H9 (cell line): ENCODE data around the gene CCIN. TPM values are rescaled to one million over a fixed set of nuclear protein-coding genes. Genes with fewer than 3 reads are reported as not detected.
A peak's percentile ranks its signal among the peaks of the same experiment; 100 is the strongest.

Experiments
- DNase-seq: peaks from one replicate; pipeline ENCODE4 v3.0.0-alpha.2; 2017
- H2AFZ ChIP-seq: one replicate; pipeline ENCODE4 v1.6.1; 2013; ENCODE audit warnings: mild to moderate bottlenecking, low read length, control low read depth, moderate library complexity
- H2AK5ac ChIP-seq: 2 replicates; pipeline ENCODE4 v1.6.1; 2013; ENCODE audit warnings: low read length, control low read depth, mixed read lengths; ENCODE audit not compliant: insufficient read length
- H2BK120ac ChIP-seq: one replicate; pipeline ENCODE4 v1.6.1; 2013; ENCODE audit warnings: low read depth, mild to moderate bottlenecking, low read length, control low read depth, inconsistent platforms; ENCODE audit not compliant: poor library complexity, severe bottlenecking
- H2BK12ac ChIP-seq: 2 replicates; pipeline ENCODE4 v1.6.1; 2013; ENCODE audit warnings: low read length, control low read depth, mixed read lengths, low read depth; ENCODE audit not compliant: insufficient read length
- H2BK15ac ChIP-seq: 2 replicates; pipeline ENCODE4 v1.6.1; 2013; ENCODE audit warnings: low read depth, low read length, control low read depth
- H2BK20ac ChIP-seq: one replicate; pipeline ENCODE4 v1.6.1; 2013; ENCODE audit warnings: low read depth, mild to moderate bottlenecking, low read length, control low read depth, inconsistent platforms; ENCODE audit not compliant: poor library complexity, severe bottlenecking
- H2BK5ac ChIP-seq: 2 replicates; pipeline ENCODE4 v1.6.1; 2013; ENCODE audit warnings: low read length, control low read depth, mixed read lengths; ENCODE audit not compliant: insufficient read length
- H3K14ac ChIP-seq: 2 replicates; pipeline ENCODE4 v1.6.1; 2013; ENCODE audit warnings: low read length, control low read depth; ENCODE audit not compliant: insufficient read depth
- H3K18ac ChIP-seq: 2 replicates; pipeline ENCODE4 v1.6.1; 2013; ENCODE audit warnings: low read depth, mild to moderate bottlenecking, mixed read lengths, low read length, control low read depth; ENCODE audit not compliant: insufficient read length
- H3K23ac ChIP-seq: 2 replicates; pipeline ENCODE4 v1.6.1; 2013; ENCODE audit warnings: low read length, control low read depth, mixed read lengths, low read depth; ENCODE audit not compliant: insufficient read length
- H3K23me2 ChIP-seq: 2 replicates; pipeline ENCODE4 v1.6.1; 2013; ENCODE audit warnings: low read depth, mild to moderate bottlenecking, mixed read lengths, low read length, control low read depth; ENCODE audit not compliant: insufficient read length, poor library complexity, severe bottlenecking
- H3K27ac ChIP-seq: 2 replicates; pipeline ENCODE4 v1.5.1; 2013; ENCODE audit warnings: low read length, control low read depth, mixed read lengths, low read depth; ENCODE audit not compliant: insufficient read length
- H3K27me3 ChIP-seq: 2 replicates; pipeline ENCODE4 v1.6.1; 2013; ENCODE audit warnings: low read length, control low read depth, inconsistent platforms; ENCODE audit not compliant: insufficient read depth
- H3K4ac ChIP-seq: 2 replicates; pipeline ENCODE4 v1.6.1; 2013; ENCODE audit warnings: low read depth, mild to moderate bottlenecking, control low read depth, inconsistent platforms, low read length, moderate library complexity
- H3K4me1 ChIP-seq: 2 replicates; pipeline ENCODE4 v1.6.1; 2013; ENCODE audit warnings: low read length, control low read depth, inconsistent platforms; ENCODE audit not compliant: insufficient read depth
- H3K4me2 ChIP-seq: 2 replicates; pipeline ENCODE4 v1.6.1; 2013; ENCODE audit warnings: low read length, control low read depth, mixed read lengths; ENCODE audit not compliant: insufficient read length, insufficient read depth
- H3K56ac ChIP-seq: 2 replicates; pipeline ENCODE4 v1.6.1; 2013; ENCODE audit warnings: low read depth, mild to moderate bottlenecking, mixed read lengths, low read length, control low read depth; ENCODE audit not compliant: insufficient read length
- H3K79me1 ChIP-seq: 2 replicates; pipeline ENCODE4 v1.6.1; 2013; ENCODE audit warnings: low read depth, mild to moderate bottlenecking, moderate library complexity, low read length, control low read depth, inconsistent platforms; ENCODE audit not compliant: insufficient read depth, poor library complexity, severe bottlenecking
- H3K79me2 ChIP-seq: 2 replicates; pipeline ENCODE4 v1.6.1; 2013; ENCODE audit warnings: low read length, control low read depth, inconsistent platforms; ENCODE audit not compliant: insufficient read depth
- H3K9ac ChIP-seq: 2 replicates; pipeline ENCODE4 v1.6.1; 2013; ENCODE audit warnings: low read length, control low read depth, mixed read lengths; ENCODE audit not compliant: insufficient read length; ENCODE audit errors: extremely low read depth
- H3K9me3 ChIP-seq: one replicate; pipeline ENCODE4 v1.6.1; 2013; ENCODE audit warnings: low read depth, low read length, inconsistent platforms; ENCODE audit not compliant: control insufficient read depth
- H3T11ph ChIP-seq: one replicate; pipeline ENCODE4 v1.6.1; 2013; ENCODE audit warnings: mild to moderate bottlenecking, low read length, control low read depth, inconsistent platforms
- H4K20me1 ChIP-seq: one replicate; pipeline ENCODE4 v1.6.1; 2013; ENCODE audit not compliant: control insufficient read depth, insufficient read length, insufficient read depth
- H4K5ac ChIP-seq: 2 replicates; pipeline ENCODE4 v1.6.1; 2013; ENCODE audit warnings: low read depth, mild to moderate bottlenecking, mixed read lengths, low read length, control low read depth; ENCODE audit not compliant: insufficient read length
- H4K8ac ChIP-seq: replicated peaks from 2 replicates; pipeline ENCODE4 v1.6.1; 2013; ENCODE audit warnings: low read length, control low read depth, mixed read lengths, low read depth; ENCODE audit not compliant: insufficient read length
- H4K91ac ChIP-seq: 2 replicates; pipeline ENCODE4 v1.6.1; 2013; ENCODE audit warnings: low read depth, mild to moderate bottlenecking, moderate library complexity, mixed read lengths, low read length, control low read depth; ENCODE audit not compliant: insufficient read length
- H3K27ac Mint-ChIP-seq, 3 experiments: 2 replicates in 2 of 3; 3 replicates in 1 of 3; pipeline ENCODE4 v1.8.0; 2020 to 2021; ENCODE audit warnings: mixed read lengths in 3 of 3, mild to moderate bottlenecking in 1 of 3, moderate library complexity in 1 of 3
- H3K27me3 Mint-ChIP-seq: 2 replicates; pipeline ENCODE4 v1.8.0; 2021; ENCODE audit warnings: low read depth, mild to moderate bottlenecking, moderate library complexity, mixed read lengths
- H3K36me3 Mint-ChIP-seq, 3 experiments: 2 replicates in 2 of 3; 3 replicates in 1 of 3; pipeline ENCODE4 v1.8.0; 2020 to 2021; ENCODE audit warnings: low read depth in 3 of 3, mixed read lengths in 3 of 3; ENCODE audit not compliant: insufficient read depth in 1 of 3
- H3K4me1 Mint-ChIP-seq, 2 experiments: 2 replicates each; pipeline ENCODE4 v1.8.0; 2020; ENCODE audit warnings: mixed read lengths in 2 of 2
- H3K4me3 Mint-ChIP-seq, 2 experiments: 2 replicates in 1 of 2; 3 replicates in 1 of 2; pipeline ENCODE4 v1.8.0; 2020 to 2021; ENCODE audit warnings: mild to moderate bottlenecking in 2 of 2, mixed read lengths in 2 of 2, moderate library complexity in 1 of 2
- H3K9me3 Mint-ChIP-seq, 2 experiments: 2 replicates in 1 of 2; 3 replicates in 1 of 2; pipeline ENCODE4 v1.8.0; 2020; ENCODE audit warnings: mild to moderate bottlenecking in 2 of 2, mixed read lengths in 2 of 2, moderate library complexity in 1 of 2
- CTCF ChIP-seq: fragments of 200-600 bp; sonication (generic); conservative IDR thresholded peaks from 3 replicates; pipeline ENCODE4 v1.8.0; 2021; ENCODE audit warnings: antibody characterized with exemption, mild to moderate bottlenecking
- WGBS: extraction: QIAGEN DNeasy Blood & Tissue Kit; methylation state at CpG from one replicate; pipeline ENCODE4 v1.1.7; 2013; ENCODE audit warnings: missing lambda C conversion rate, low lambda C conversion rate, mixed read lengths; ENCODE audit not compliant: insufficient read length; ENCODE audit errors: extremely low coverage; 5-methylcytosine and 5-hydroxymethylcytosine counted together
- total RNA-seq: library from RNA; stranded (reverse); gene quantifications from 2 replicates; pipeline ENCODE4 v1.2.1, GENCODE V29; 2021

CCIN gene
- total RNA-seq, 1 experiment from 2014 or later: not detected

DNA sequence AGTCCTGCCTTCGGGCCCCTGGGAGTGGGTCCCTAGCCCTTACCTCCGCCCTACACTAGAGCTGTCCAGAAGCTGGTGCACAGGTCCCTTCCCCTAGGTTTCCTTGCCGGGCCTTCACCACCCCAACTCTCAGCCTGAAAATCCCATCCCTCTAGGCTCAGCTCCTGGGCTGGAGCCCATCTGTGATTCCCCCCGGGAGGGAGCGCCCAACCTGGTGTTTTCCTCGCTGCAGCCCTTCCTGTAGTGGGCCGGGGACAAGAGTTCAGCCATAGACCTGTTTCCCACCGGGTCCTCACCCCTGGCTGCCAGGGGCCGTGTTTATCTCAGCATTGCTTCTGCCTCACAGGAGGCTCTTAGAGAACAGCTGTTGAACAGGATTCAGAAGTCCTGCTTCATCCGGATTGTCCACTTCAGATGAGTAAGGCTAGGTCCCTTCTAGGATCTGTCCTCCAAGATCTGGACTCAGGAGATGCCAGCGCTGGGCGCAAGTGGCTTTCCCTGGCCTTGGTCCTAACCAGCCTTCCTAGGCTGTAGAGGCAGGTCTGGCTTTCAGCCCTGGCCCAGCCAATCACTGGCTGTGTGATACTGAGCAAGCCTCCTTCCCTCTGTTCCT, 31.7 kb upstream of the CCIN start:
- no peak overlapping the region for H4K91ac ChIP-seq
- peaks cover 25 to 40% of the 10 kb centered on the region in 2 experiments for H3K4me1 Mint-ChIP-seq
- H3K9me3 Mint-ChIP-seq: peaks cover 0 to 5% of the 10 kb centered on the region in 2 experiments; a peak in 3 of 5 replicates
- H3K27me3 ChIP-seq: peaks cover 27% of the 10 kb centered on the region
- H3K79me1 ChIP-seq: no peaks in the 10 kb centered on the region
- no peak overlapping the region for H3K9ac ChIP-seq
- no peak overlapping the region for H3K56ac ChIP-seq
- no peak overlapping the region for H3K4ac ChIP-seq
- H3K9me3 ChIP-seq: no peaks in the 10 kb centered on the region
- no peak overlapping the region for H4K8ac ChIP-seq
- H3K4me3 Mint-ChIP-seq: peak overlapping the region; percentile 70 to 85
- H3K4me1 ChIP-seq: peaks cover 2% of the 10 kb centered on the region; the same call in 1 of the 2 replicates
- no peaks in the 10 kb centered on the region for H4K20me1 ChIP-seq
- no peak overlapping the region for H2BK5ac ChIP-seq
- peaks cover 84% of the 10 kb centered on the region for H3K27me3 Mint-ChIP-seq
- H3K36me3 Mint-ChIP-seq: peaks cover 0 to 1% (median 0%) of the 10 kb centered on the region in 3 experiments; a peak in 1 of 7 replicates
- H2BK120ac ChIP-seq: no peak overlapping the region
- no peak overlapping the region for H2BK15ac ChIP-seq
- TF ChIP-seq CTCF: no peak
- H3T11ph ChIP-seq: no peak overlapping the region
- H3K14ac ChIP-seq: no peak overlapping the region; the same call in 1 of the 2 replicates
- H4K5ac ChIP-seq: no peak overlapping the region
- H3K27ac Mint-ChIP-seq: peak overlapping the region in 1 of 3 experiments; percentile 60; a peak in 2 of 7 replicates
- peak overlapping the region; percentile 80 for H3K4me2 ChIP-seq
- WGBS: no CpG with 5 or more reads among the region's 12 CpGs
- H2BK20ac ChIP-seq: no peak overlapping the region
- no peak overlapping the region for H3K23ac ChIP-seq
- peaks cover 14% of the 10 kb centered on the region for H3K23me2 ChIP-seq
- no peak overlapping the region for H3K18ac ChIP-seq
- no peak overlapping the region for H3K27ac ChIP-seq
- H2AFZ ChIP-seq: no peak overlapping the region
- no peak overlapping the region for H2AK5ac ChIP-seq
- DNase-seq: no peak
- H2BK12ac ChIP-seq: no peak overlapping the region
- no peaks in the 10 kb centered on the region for H3K79me2 ChIP-seq
